GM10248 (cell line): ENCODE measurements around the gene DNAH7.

ENCODE experiments used
- CTCF ChIA-PET: fragments of 300-600 bp; sonication (Branson Sonifier 250); formaldehyde crosslinking; extraction: SDS; loops from one replicate; lab custom pipeline; 2021; ENCODE audit warnings: antibody characterized with exemption; lab: Yijun Ruan, JAX
- POLR2A ChIA-PET: fragments of 350-650 bp; sonication (Branson Sonifier 250); formaldehyde crosslinking; extraction: SDS; loops from one replicate; lab custom pipeline; 2020; ENCODE audit warnings: antibody characterized with exemption; lab: Yijun Ruan, JAX
- DNase-seq: peaks from one replicate; pipeline ENCODE4 v3.0.0; 2012; ENCODE audit errors: extremely low spot score
- TF ChIP-seq, protein P1 (sequence below): IDR thresholded peaks from 2 replicates; pipeline ENCODE4 v1.5.1; 2012; ENCODE audit warnings: mild to moderate bottlenecking, low read depth; ENCODE audit errors: extremely low read depth, missing control alignments, control extremely low read depth

Gene DNAH7

GRCh38 chr2:195861821-195862220, 206.8 kb downstream of the DNAH7 start:
- ChIA-PET POLR2A (no interaction called here), CTCF (interaction anchor here (1.2 to 2.3 kb wide), 4 partner anchors 14 to 20 kb away, joined by 3 to 7 read pairs (median 6); no protein-coding TSS in a partner anchor)
- no peak for DNase-seq
- TF ChIP-seq, protein P1, sequence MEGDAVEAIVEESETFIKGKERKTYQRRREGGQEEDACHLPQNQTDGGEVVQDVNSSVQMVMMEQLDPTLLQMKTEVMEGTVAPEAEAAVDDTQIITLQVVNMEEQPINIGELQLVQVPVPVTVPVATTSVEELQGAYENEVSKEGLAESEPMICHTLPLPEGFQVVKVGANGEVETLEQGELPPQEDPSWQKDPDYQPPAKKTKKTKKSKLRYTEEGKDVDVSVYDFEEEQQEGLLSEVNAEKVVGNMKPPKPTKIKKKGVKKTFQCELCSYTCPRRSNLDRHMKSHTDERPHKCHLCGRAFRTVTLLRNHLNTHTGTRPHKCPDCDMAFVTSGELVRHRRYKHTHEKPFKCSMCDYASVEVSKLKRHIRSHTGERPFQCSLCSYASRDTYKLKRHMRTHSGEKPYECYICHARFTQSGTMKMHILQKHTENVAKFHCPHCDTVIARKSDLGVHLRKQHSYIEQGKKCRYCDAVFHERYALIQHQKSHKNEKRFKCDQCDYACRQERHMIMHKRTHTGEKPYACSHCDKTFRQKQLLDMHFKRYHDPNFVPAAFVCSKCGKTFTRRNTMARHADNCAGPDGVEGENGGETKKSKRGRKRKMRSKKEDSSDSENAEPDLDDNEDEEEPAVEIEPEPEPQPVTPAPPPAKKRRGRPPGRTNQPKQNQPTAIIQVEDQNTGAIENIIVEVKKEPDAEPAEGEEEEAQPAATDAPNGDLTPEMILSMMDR = no peak

GRCh38 chr2:195859513-195859912, 209.1 kb downstream of the DNAH7 start:
- POLR2A ChIA-PET = no interaction called here
- no peak for DNase-seq
- CTCF ChIA-PET = no interaction called here
- TF ChIP-seq, protein P1 = no peak

- CTCF ChIA-PET = interaction anchor here (1.6 kb wide), 1 partner anchor 20 kb away, joined by 4 read pairs; no protein-coding TSS in a partner anchor
- DNase-seq = no peak
- POLR2A ChIA-PET = no interaction called here
- TF ChIP-seq, protein P1 = no peak
Measured at GRCh38 chr2:195857132-195857531, 211.5 kb downstream of the DNAH7 start.

DNA sequence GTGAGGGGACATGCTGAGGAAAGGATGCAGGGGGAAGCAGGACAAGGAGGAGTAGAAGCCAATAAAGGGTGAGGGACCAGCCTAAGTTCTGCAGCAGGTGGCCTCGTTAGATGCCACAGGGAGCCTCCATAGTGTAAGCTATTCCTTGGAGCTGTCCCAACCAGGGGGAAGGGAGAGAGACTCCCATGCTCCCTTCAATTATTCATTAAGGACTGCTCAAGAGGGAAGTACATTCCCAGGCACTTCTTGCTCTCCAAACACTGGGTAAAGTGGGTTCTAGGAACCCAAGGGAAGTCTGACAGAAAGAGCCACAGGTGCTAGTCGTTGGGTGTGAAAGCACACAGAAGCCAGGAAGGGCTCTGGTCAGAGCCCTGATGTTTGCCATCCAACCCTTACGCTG, 217.9 kb downstream of the DNAH7 start:
- DNase-seq = no peak
- ChIA-PET POLR2A (no interaction called here), CTCF (interaction anchor here (1.3 kb wide), 1 partner anchor 238 kb away, joined by 3 read pairs; no protein-coding TSS in a partner anchor)
- TF ChIP-seq, protein P1 = no peak

DNA sequence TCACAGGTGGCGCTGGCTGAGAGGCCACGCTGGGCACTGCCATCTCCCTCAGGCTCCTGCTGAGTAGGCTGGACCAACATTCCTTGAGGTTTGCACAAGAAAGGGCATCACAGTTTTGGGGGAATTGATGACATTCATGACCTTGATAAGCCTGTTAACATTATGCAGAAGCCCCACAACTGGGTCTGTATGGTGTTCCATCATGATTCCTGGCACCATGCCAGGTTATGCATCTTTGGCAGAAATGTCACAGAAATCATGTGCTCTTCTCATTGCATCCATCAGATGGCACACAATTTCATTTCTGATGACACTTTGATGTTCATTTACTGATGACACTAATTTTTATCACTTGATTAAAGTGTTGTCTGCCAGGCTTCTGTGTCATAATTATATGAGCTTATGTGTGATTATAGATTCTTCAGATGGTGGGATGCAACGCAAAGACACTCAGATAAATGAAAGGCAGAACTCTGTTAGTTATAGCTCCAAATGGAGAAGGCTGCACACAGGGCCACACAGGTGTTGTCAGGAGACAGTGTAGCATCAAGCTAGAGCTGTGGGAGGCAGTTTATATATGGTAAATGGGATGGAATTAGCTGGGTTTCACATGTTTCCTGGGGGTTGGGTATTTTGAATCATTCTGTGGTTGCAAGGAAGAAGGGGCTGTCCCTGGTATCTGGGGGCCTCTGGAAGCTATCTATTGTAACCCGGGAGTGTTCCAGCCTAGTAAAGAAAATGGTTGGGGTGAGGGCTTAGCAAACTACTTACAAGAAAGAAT, 220.3 kb downstream of the DNAH7 start:
- TF ChIP-seq, protein P1 = peak; percentile 3
- ChIA-PET POLR2A (no interaction called here), CTCF (interaction anchor here (1.0 to 1.3 kb wide), 2 partner anchors 28 to 31 kb away, joined by 3 read pairs; no protein-coding TSS in a partner anchor)
- no peak for DNase-seq

- ChIA-PET POLR2A (no interaction called here), CTCF (interaction anchor here (0.7 to 2.1 kb wide), 4 partner anchors 9 to 24 kb away, joined by 3 to 9 read pairs (median 4); no protein-coding TSS in a partner anchor)
- TF ChIP-seq, protein P1 = no peak
- DNase-seq = no peak
Measured at GRCh38 chr2:195842932-195843331, 225.7 kb downstream of the DNAH7 start.
